H1 (cell line): ENCODE results near the gene GRAMD2A. TPM values are rescaled to one million over a fixed set of nuclear protein-coding genes. Genes with fewer than 3 reads are reported as not detected.

ENCODE experiments used
- CTCF ChIA-PET: fragments of 300-600 bp; sonication (Branson Sonifier 250); formaldehyde crosslinking; loops from one replicate; lab custom pipeline; 2021; ENCODE audit not compliant: partially characterized antibody; lab: Charles Lee
- POLR2A ChIA-PET: fragments of 300-600 bp; sonication (Branson Sonifier 250); formaldehyde crosslinking; loops from one replicate; lab custom pipeline; 2021; ENCODE audit warnings: inconsistent platforms; ENCODE audit not compliant: partially characterized antibody; lab: Charles Lee
- DNase-seq, 2 experiments: peaks; one replicate each; pipeline versions ENCODE4 v3.0.0 to v3.0.0-alpha.2; 2010 to 2022; ENCODE audit warnings: low spot score in 2 of 2, low read depth in 1 of 2, mixed read lengths in 1 of 2
- FAIRE-seq: peaks from 2 replicates; lab custom pipeline; 2011; peaks lifted over from hg19 to GRCh38; lab: Jason Lieb, UNC
- H2AFZ ChIP-seq: 2 replicates; pipeline ENCODE4 v1.8.1; 2012; ENCODE audit warnings: low read length, inconsistent platforms
- H2AK5ac ChIP-seq: 2 replicates; pipeline ENCODE4 v1.6.1; 2013; ENCODE audit warnings: low read depth, low read length
- H2BK120ac ChIP-seq: replicated peaks from 2 replicates; pipeline ENCODE3; 2013; ENCODE audit warnings: low read depth, low read length, inconsistent platforms
- H2BK12ac ChIP-seq: 2 replicates; pipeline ENCODE4 v1.6.1; 2013; ENCODE audit warnings: low read depth, low read length
- H2BK15ac ChIP-seq: 2 replicates; pipeline ENCODE4 v1.6.1; 2013; ENCODE audit warnings: low read length
- H2BK20ac ChIP-seq: 2 replicates; pipeline ENCODE4 v1.6.1; 2013; ENCODE audit warnings: low read length
- H2BK5ac ChIP-seq: 2 replicates; pipeline ENCODE4 v1.6.1; 2013; ENCODE audit warnings: low read depth, low read length
- H3K14ac ChIP-seq: 2 replicates; pipeline ENCODE4 v1.6.1; 2013; ENCODE audit warnings: inconsistent platforms; ENCODE audit not compliant: insufficient read length
- H3K18ac ChIP-seq: 2 replicates; pipeline ENCODE4 v1.6.1; 2013; ENCODE audit warnings: low read length; ENCODE audit errors: extremely low read depth
- H3K23ac ChIP-seq: 2 replicates; pipeline ENCODE4 v1.6.1; 2013; ENCODE audit warnings: inconsistent platforms; ENCODE audit not compliant: insufficient read length
- H3K23me2 ChIP-seq: 2 replicates; pipeline ENCODE4 v1.6.1; 2013; ENCODE audit warnings: low read depth, low read length
- H3K27ac ChIP-seq: 2 replicates; pipeline ENCODE4 v1.6.1; 2011; ENCODE audit warnings: low read depth, low read length, inconsistent platforms
- H3K27me3 ChIP-seq, 4 experiments: replicated peaks in 1 of 4; 1 replicate in 1 of 4; 2 replicates in 3 of 4; pipeline versions ENCODE4 v1.6.1 to v1.8.1; 2011 to 2013; ENCODE audit warnings: low read length in 3 of 4, mild to moderate bottlenecking in 3 of 4, inconsistent platforms in 2 of 4, mixed read lengths in 2 of 4, moderate library complexity in 1 of 4; ENCODE audit not compliant: control insufficient read depth in 3 of 4, insufficient read depth in 3 of 4; ENCODE audit errors: extremely low read depth in 1 of 4
- H3K36me3 ChIP-seq, 4 experiments: 2 replicates each; pipeline versions ENCODE4 v1.6.1 to v1.8.1; 2011 to 2013; ENCODE audit warnings: mild to moderate bottlenecking in 4 of 4, low read length in 3 of 4, moderate library complexity in 2 of 4, control low read depth in 1 of 4, inconsistent platforms in 1 of 4; ENCODE audit not compliant: insufficient read depth in 4 of 4, control insufficient read depth in 2 of 4
- H3K4ac ChIP-seq: replicated peaks from 2 replicates; pipeline ENCODE3; 2013; ENCODE audit warnings: low read length, low read depth, mixed read lengths, inconsistent platforms; ENCODE audit not compliant: insufficient read length
- H3K4me1 ChIP-seq, 4 experiments: replicated peaks in 1 of 4; 1 replicate in 1 of 4; 2 replicates in 3 of 4; pipeline versions ENCODE4 v1.6.1 to v1.8.1; 2011 to 2013; ENCODE audit warnings: low read length in 3 of 4, inconsistent platforms in 2 of 4, mixed read lengths in 1 of 4; ENCODE audit not compliant: insufficient read depth in 4 of 4, control insufficient read depth in 3 of 4
- H3K4me2 ChIP-seq, 2 experiments: 2 replicates each; pipeline versions ENCODE4 v1.6.1 to v1.8.1; 2011 to 2013; ENCODE audit warnings: low read depth in 2 of 2, low read length in 2 of 2, control low read depth in 1 of 2, inconsistent platforms in 1 of 2, mild to moderate bottlenecking in 1 of 2; ENCODE audit not compliant: insufficient read depth in 1 of 2
- H3K4me3 ChIP-seq, 4 experiments: fragments of 200-600, 300-600 bp in 1 of 4; sonication (generic), shearing (Covaris generic), sonication (Bioruptor Twin) in 1 of 4; 2 replicates each; pipeline versions ENCODE4 v1.5.1 to v1.8.1; 2011 to 2016; ENCODE audit warnings: low read length in 4 of 4, low read depth in 3 of 4, control low read depth in 2 of 4, inconsistent platforms in 2 of 4, mild to moderate bottlenecking in 2 of 4, mixed read lengths in 1 of 4, moderate library complexity in 1 of 4; ENCODE audit not compliant: insufficient read depth in 2 of 4; ENCODE audit errors: extremely low read depth in 1 of 4
- H3K56ac ChIP-seq: replicated peaks from 2 replicates; pipeline ENCODE3; 2013; ENCODE audit warnings: low read depth, mild to moderate bottlenecking, mixed read lengths, low read length, inconsistent platforms; ENCODE audit not compliant: insufficient read length
- H3K79me1 ChIP-seq: 2 replicates; pipeline ENCODE4 v1.6.1; 2013; ENCODE audit warnings: low read depth, low read length, control low read depth
- H3K79me2 ChIP-seq, 2 experiments: 2 replicates each; pipeline versions ENCODE4 v1.6.1 to v1.8.1; 2012 to 2013; ENCODE audit warnings: low read length in 2 of 2, mild to moderate bottlenecking in 2 of 2, inconsistent platforms in 1 of 2; ENCODE audit not compliant: insufficient read depth in 2 of 2, control insufficient read depth in 1 of 2
- H3K9ac ChIP-seq, 4 experiments: replicated peaks in 1 of 4; 1 replicate in 1 of 4; 2 replicates in 3 of 4; pipeline versions ENCODE4 v1.6.1 to v1.8.1; 2011 to 2013; ENCODE audit warnings: low read depth in 3 of 4, low read length in 3 of 4, control low read depth in 2 of 4, mild to moderate bottlenecking in 2 of 4, moderate library complexity in 2 of 4, inconsistent platforms in 1 of 4; ENCODE audit errors: extremely low read depth in 1 of 4
- H3K9me3 ChIP-seq, 2 experiments: 2 replicates each; pipeline versions ENCODE4 v1.6.1 to v1.8.1; 2012 to 2013; ENCODE audit warnings: mild to moderate bottlenecking in 2 of 2, moderate library complexity in 2 of 2, control low read depth in 1 of 2, inconsistent platforms in 1 of 2, low read depth in 1 of 2, low read length in 1 of 2, mixed read lengths in 1 of 2; ENCODE audit not compliant: insufficient read depth in 2 of 2
- H4K20me1 ChIP-seq, 2 experiments: replicated peaks in 1 of 2; 2 replicates each; pipeline versions ENCODE3 to v1.8.1; 2011 to 2013; ENCODE audit warnings: inconsistent platforms in 2 of 2, low read length in 2 of 2, mild to moderate bottlenecking in 1 of 2; ENCODE audit not compliant: insufficient read depth in 2 of 2, control insufficient read depth in 1 of 2
- H4K5ac ChIP-seq: 2 replicates; pipeline ENCODE4 v1.6.1; 2013; ENCODE audit warnings: low read length, low read depth, mixed read lengths, inconsistent platforms; ENCODE audit not compliant: insufficient read length
- H4K8ac ChIP-seq: 2 replicates; pipeline ENCODE4 v1.8.0; 2013; ENCODE audit warnings: mild to moderate bottlenecking, moderate library complexity, low read length, inconsistent platforms; ENCODE audit not compliant: insufficient read depth; ENCODE audit errors: extremely low read depth
- H4K91ac ChIP-seq: replicated peaks from 2 replicates; pipeline ENCODE3; 2013; ENCODE audit warnings: low read length, mixed read lengths, inconsistent platforms; ENCODE audit not compliant: insufficient read length
- ASH2L ChIP-seq: fragments of 200-600, 300-600 bp; sonication (generic); IDR thresholded peaks from one replicate; pipeline ENCODE4 v1.7.1; 2017; ENCODE audit warnings: low read length
- CBX8 ChIP-seq: fragments of 300-800, 300-1000 bp; sonication (generic); IDR thresholded peaks from 2 replicates; pipeline ENCODE4 v1.7.1; 2016; ENCODE audit warnings: low read depth, low read length, borderline replicate concordance
- CTBP2 ChIP-seq: IDR thresholded peaks from 2 replicates; pipeline ENCODE4 v1.7.0; 2011; ENCODE audit warnings: borderline replicate concordance, mild to moderate bottlenecking, moderate library complexity, mixed read lengths, low read length; ENCODE audit not compliant: insufficient read depth, insufficient read length
- KDM4A ChIP-seq: IDR thresholded peaks from one replicate; pipeline ENCODE4 v1.7.1; 2012; ENCODE audit warnings: low read depth, mild to moderate bottlenecking, moderate library complexity, low read length, inconsistent platforms; ENCODE audit not compliant: severe bottlenecking
- NANOG ChIP-seq: IDR thresholded peaks from 2 replicates; pipeline ENCODE4 v1.6.1; 2011; ENCODE audit warnings: low read length, low read depth, mild to moderate bottlenecking, inconsistent platforms; ENCODE audit not compliant: insufficient read depth, poor library complexity, severe bottlenecking
- RFX5 ChIP-seq: IDR thresholded peaks from 2 replicates; pipeline ENCODE4 v1.6.1; 2011; ENCODE audit warnings: low read depth, low read length, improper control_type of control experiment, borderline replicate concordance
- SIX5 ChIP-seq: IDR thresholded peaks from 2 replicates; pipeline ENCODE4 v1.6.1; 2011; ENCODE audit warnings: mild to moderate bottlenecking, low read depth, low read length
- SUZ12 ChIP-seq: fragments of 200-600 bp; sonication (generic); IDR thresholded peaks from 2 replicates; pipeline ENCODE4 v1.6.1; 2012; ENCODE audit warnings: mild to moderate bottlenecking, inconsistent platforms, low read length, moderate library complexity, mixed read lengths
- TBP ChIP-seq: IDR thresholded peaks from 2 replicates; pipeline ENCODE4 v1.6.1; 2011; ENCODE audit warnings: low read depth, low read length, improper control_type of control experiment
- WGBS, 2 experiments: shearing (Covaris generic) in 1 of 2; methylation state at CpG; one replicate each; pipeline versions ENCODE4 v1.1.6 to v1.1.7; 2013 to 2015; ENCODE audit warnings: low lambda C conversion rate in 2 of 2, mixed read lengths in 2 of 2, inconsistent platforms in 1 of 2, low coverage in 1 of 2, missing lambda C conversion rate in 1 of 2; ENCODE audit not compliant: insufficient replicate concordance in 2 of 2, insufficient coverage in 1 of 2, insufficient read length in 1 of 2; ENCODE audit errors: extremely low coverage in 1 of 2, missing lambda C conversion rate in 1 of 2; 5-methylcytosine and 5-hydroxymethylcytosine counted together
- polyA plus RNA-seq, 7 experiments: library from polyadenylated mRNA; depleted of rRNA in 3 of 7; stranded (reverse) in 5 of 7; unstranded in 2 of 7; fragments of >200 nt in 5 of 7; fragments of 200-250 nt in 2 of 7; gene quantifications; 1 replicate in 5 of 7; 2 replicates in 1 of 7; 4 replicates in 1 of 7; pipeline versions ENCODE4 v1.2.1 to v1.2.3, GENCODE V29; 2011 to 2013; ENCODE audit warnings: missing spikeins in 2 of 7, mixed read lengths in 2 of 7
- total RNA-seq: library from RNA; stranded (reverse); fragmentation: NEBNext Ultra II Directional; extraction: Animal tissue kit (Norgen Biotek cat#: 25700); gene quantifications from 2 replicates; pipeline ENCODE4 v1.2.1, GENCODE V29; 2021

The GRAMD2A gene
- total and polyA plus RNA-seq, 2 of the 8 experiments (the other 6 are each of a cell fraction or from before 2014, with no cell fraction given) = 0.57 to 1.5 TPM

GRCh38 chr15:72153269-72154000, 44.2 kb downstream of the GRAMD2A start:
- H3K27me3 ChIP-seq = peaks cover 0 to 4% (median 0%) of the 10 kb centered on the region in 4 experiments; a peak in 2 of 7 replicates
- H3K4me2 ChIP-seq = no peak overlapping the region
- H3K14ac ChIP-seq = no peak overlapping the region
- no peak overlapping the region for H2BK5ac ChIP-seq
- no peak overlapping the region for H3K56ac ChIP-seq
- ChIA-PET POLR2A (interaction anchor here (1.1 kb wide), 1 partner anchor 34 kb away, joined by 3 read pairs; no protein-coding TSS in a partner anchor), CTCF (interaction anchor here (0.6 to 2.9 kb wide), 14 partner anchors 9 to 502 kb away, joined by 3 to 9 read pairs (median 4); no protein-coding TSS in a partner anchor)
- no peaks in the 10 kb centered on the region for H3K36me3 ChIP-seq
- H4K91ac ChIP-seq = no peak overlapping the region
- H3K18ac ChIP-seq = no peak overlapping the region
- H4K5ac ChIP-seq = no peak overlapping the region
- H3K4me1 ChIP-seq = no peaks in the 10 kb centered on the region
- 89% methylated on average over 4 of the region's 5 CpGs; no CpG with 5 or more reads in 1 of the 2 experiments for WGBS, 2 experiments
- DNase-seq (peak in 1 of 2 experiments; percentile 24), FAIRE-seq (no peak)
- H3K23ac ChIP-seq = no peak overlapping the region
- no peaks in the 10 kb centered on the region for H3K79me2 ChIP-seq
- no peaks in the 10 kb centered on the region; the same call in 1 of the 2 replicates for H3K23me2 ChIP-seq
- H4K20me1 ChIP-seq = no peaks in the 10 kb centered on the region
- no peaks in the 10 kb centered on the region for H3K9me3 ChIP-seq
- H2BK15ac ChIP-seq = no peak overlapping the region
- no peak overlapping the region for H3K4me3 ChIP-seq
- no peak overlapping the region for H3K9ac ChIP-seq
- H2BK120ac ChIP-seq = no peak overlapping the region
- H3K4ac ChIP-seq = no peak overlapping the region
- no peak overlapping the region for H3K27ac ChIP-seq
- H2AFZ ChIP-seq = no peak overlapping the region
- H3K79me1 ChIP-seq = no peaks in the 10 kb centered on the region
- no peak overlapping the region for H4K8ac ChIP-seq
- H2BK12ac ChIP-seq = no peak overlapping the region
- H2AK5ac ChIP-seq = no peak overlapping the region
- 0 out of 2 replicates have a peak overlapping the region, but pooled peaks have one; percentile 61 for H2BK20ac ChIP-seq
- TF ChIP-seq NANOG = no peak
- no peak for TF ChIP-seq TBP
- no peak for TF ChIP-seq CBX8
- TF ChIP-seq SIX5 = no peak
- TF ChIP-seq ASH2L = no peak
- TF ChIP-seq RFX5 = no peak
- no peak for TF ChIP-seq SUZ12
- no peak for TF ChIP-seq KDM4A
- no peak for TF ChIP-seq CTBP2
